GM21360 (cell line): Measurements from ENCODE around the gene ZAR1L.

Experiments
- ATAC-seq: cut with Tn5 transposase; IDR thresholded peaks from one replicate; pipeline ENCODE4 v1.9.1; 2021; ENCODE audit warnings: mild to moderate bottlenecking, moderate library complexity; ENCODE audit not compliant: unreplicated experiment

ZAR1L gene

GRCh38 chr13:32302461-32302860, 12.7 kb downstream of the ZAR1L start:
- ATAC-seq: no peak

- no peak for ATAC-seq
These were observed 14.2 kb downstream of the ZAR1L start for GRCh38 chr13:32300920-32301319.

- ATAC-seq: no peak
These were observed 14.8 kb downstream of the ZAR1L start for GRCh38 chr13:32300406-32300805.

GRCh38 chr13:32299893-32300292, 15.3 kb downstream of the ZAR1L start:
- no peak for ATAC-seq

- ATAC-seq: no peak
These were observed 16.5 kb downstream of the ZAR1L start for GRCh38 chr13:32298695-32299094.

GRCh38 chr13:32297206-32297605, 18.0 kb downstream of the ZAR1L start:
- no peak for ATAC-seq

- ATAC-seq: no peak
These were observed 29.6 kb downstream of the ZAR1L start for GRCh38 chr13:32285633-32285965.

- ATAC-seq: no peak
These were observed 30.1 kb downstream of the ZAR1L start for GRCh38 chr13:32284927-32285632.

- ATAC-seq: no peak
These were observed 33.0 kb downstream of the ZAR1L start for GRCh38 chr13:32282096-32282711.

- no peak for ATAC-seq
These were observed 34.1 kb downstream of the ZAR1L start for GRCh38 chr13:32281096-32281495.

GRCh38 chr13:32278426-32278825, 36.7 kb downstream of the ZAR1L start:
- ATAC-seq: no peak

- ATAC-seq: no peak
These were observed 37.3 kb downstream of the ZAR1L start for GRCh38 chr13:32277839-32278238.

- ATAC-seq: no peak
These were observed 43.0 kb downstream of the ZAR1L start for GRCh38 chr13:32272021-32272683.

GRCh38 chr13:32267836-32268439, 47.2 kb downstream of the ZAR1L start:
- ATAC-seq: no peak

GRCh38 chr13:32266130-32266529, 49.0 kb downstream of the ZAR1L start:
- no peak for ATAC-seq

GRCh38 chr13:32265726-32266125, 49.4 kb downstream of the ZAR1L start:
- ATAC-seq: no peak

GRCh38 chr13:32264407-32264806, 50.8 kb downstream of the ZAR1L start:
- ATAC-seq: no peak

- no peak for ATAC-seq
These were observed 52.5 kb downstream of the ZAR1L start for GRCh38 chr13:32262619-32263018.

GRCh38 chr13:32262165-32262564, 53.0 kb downstream of the ZAR1L start:
- no peak for ATAC-seq

GRCh38 chr13:32261567-32261966, 53.6 kb downstream of the ZAR1L start:
- no peak for ATAC-seq

- no peak for ATAC-seq
These were observed 56.0 kb downstream of the ZAR1L start for GRCh38 chr13:32259116-32259515.

GRCh38 chr13:32257649-32258048, 57.5 kb downstream of the ZAR1L start:
- no peak for ATAC-seq
